NCI-H2107 treated with DMSO at 0.1 percent for 48 hours (cell line): ENCODE measurements around the gene CCDC51.
"Not testable (repeated sequence)": the region's sequence is repeated elsewhere in the genome, so short reads cannot be mapped to it uniquely, and the experiment has no call there.

Experiments used
- DNase-seq: peaks from one replicate; lab custom pipeline; 2025; ENCODE audit not compliant: unreplicated experiment; lab: John Stamatoyannopoulos, UW

The CCDC51 gene

DNA sequence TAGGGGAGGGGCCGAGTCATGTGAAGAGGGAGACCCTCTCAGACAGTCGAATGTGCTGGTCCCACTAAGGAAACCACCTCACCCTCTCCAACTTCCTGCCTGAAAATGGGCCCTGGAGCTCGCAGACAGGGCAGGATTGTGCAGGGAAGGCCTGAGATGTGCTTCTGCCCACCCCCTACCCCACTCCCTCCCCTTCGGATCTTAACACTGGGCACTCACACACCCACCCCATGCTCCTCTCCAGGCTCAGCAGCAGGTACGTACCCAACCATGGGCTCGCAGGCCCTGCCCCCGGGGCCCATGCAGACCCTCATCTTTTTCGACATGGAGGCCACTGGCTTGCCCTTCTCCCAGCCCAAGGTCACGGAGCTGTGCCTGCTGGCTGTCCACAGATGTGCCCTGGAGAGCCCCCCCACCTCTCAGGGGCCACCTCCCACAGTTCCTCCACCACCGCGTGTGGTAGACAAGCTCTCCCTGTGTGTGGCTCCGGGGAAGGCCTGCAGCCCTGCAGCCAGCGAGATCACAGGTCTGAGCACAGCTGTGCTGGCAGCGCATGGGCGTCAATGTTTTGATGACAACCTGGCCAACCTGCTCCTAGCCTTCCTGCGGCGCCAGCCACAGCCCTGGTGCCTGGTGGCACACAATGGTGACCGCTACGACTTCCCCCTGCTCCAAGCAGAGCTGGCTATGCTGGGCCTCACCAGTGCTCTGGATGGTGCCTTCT lies 26.6 kb upstream of the CCDC51 start:
- DNase-seq = no peak

DNA sequence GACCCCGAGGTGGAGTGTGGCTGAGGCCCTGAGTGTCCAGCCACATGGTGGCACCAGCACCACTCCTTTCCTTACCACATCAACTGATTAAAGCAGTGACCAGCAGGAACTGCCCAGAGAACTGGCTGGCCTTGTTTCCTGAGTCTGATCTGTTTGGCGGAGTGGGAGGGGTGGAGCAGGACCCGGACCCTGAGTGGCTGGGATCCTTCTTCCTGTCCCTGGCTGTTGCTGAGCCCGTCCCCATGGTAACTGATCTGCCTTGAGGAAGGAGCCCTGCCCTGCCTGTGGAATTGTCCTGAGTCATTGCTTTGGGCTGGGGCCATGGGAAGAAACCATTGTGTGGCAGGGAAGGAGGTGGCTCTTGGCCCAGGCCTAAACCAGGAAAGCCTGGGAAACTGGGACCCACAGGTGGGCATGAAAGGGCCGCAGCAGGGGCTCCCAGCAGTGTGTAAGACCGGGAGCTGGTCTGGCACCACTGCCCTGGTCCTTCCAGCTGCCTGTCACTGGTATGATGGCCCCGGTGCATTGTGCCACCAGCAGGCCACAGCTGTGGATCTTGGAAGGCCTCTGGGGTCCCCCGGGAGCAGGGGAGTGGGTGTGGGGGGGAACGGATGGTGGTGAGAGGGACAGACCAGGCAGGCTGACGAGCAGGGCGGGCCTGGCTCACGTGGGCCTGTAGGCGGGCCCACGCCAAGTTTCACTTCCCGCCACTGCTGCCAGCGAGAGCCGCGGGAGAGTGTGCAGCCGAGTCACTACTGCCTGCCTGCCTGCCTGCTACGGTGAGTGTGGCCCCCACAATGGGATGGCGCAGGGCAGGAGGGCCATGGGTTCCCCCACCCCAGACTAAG lies 25.8 kb upstream of the CCDC51 start:
- DNase-seq = peak; percentile 44

DNA sequence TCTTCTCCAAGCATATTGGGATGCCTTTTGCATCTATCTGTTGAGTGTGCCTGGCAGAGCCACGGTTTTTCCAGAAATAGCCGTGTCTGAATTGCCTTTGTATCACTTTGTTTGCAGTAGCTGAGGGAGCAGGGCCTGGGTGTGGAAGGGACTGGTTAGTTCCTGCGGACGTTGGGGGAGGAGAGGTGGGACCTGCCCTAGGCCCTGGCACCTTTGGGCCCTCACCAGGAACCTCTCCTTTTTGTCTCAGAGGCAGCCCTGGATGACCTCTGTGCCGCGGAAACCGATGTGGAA lies 25.3 kb upstream of the CCDC51 start:
- no peak for DNase-seq

DNA sequence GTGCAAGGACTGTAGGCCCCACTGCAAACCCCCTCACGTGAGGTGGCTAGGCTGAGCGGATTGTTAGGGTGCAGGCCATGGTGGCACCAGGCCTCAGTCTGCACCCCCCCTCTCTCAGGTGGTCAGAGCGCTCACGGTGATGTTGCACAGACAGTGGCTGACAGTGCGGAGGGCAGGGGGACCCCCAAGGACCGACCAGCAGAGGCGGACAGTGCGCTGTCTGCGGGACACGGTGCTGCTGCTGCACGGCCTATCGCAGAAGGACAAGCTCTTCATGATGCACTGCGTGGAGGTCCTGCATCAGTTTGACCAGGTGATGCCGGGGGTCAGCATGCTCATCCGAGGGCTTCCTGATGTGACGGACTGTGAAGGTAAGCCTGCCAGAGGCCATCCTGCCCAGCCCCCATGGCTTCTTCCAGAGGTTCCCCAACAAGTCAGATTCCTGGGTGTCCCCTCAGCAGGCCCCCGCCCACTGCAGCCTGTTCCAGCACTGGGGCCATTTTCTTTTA lies 24.8 kb upstream of the CCDC51 start:
- DNase-seq = no peak

DNA sequence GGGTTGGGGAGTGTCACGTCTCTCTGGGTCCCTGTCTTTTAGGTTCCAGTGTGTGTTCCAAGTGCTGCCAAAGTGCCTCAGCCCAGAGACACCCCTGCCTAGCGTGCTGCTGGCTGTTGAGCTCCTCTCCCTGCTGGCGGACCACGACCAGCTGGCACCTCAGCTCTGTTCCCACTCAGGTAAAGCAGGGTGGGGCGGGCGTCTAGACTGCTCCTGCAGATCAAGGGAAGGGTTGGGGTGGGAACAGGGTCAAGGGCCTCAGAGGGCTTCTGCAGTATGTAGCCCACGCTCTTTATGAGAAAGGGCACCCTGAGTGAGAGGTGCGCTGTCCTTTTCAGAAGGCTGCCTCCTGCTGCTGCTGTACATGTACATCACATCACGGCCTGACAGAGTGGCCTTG lies 23.8 kb upstream of the CCDC51 start:
- no peak for DNase-seq

DNA sequence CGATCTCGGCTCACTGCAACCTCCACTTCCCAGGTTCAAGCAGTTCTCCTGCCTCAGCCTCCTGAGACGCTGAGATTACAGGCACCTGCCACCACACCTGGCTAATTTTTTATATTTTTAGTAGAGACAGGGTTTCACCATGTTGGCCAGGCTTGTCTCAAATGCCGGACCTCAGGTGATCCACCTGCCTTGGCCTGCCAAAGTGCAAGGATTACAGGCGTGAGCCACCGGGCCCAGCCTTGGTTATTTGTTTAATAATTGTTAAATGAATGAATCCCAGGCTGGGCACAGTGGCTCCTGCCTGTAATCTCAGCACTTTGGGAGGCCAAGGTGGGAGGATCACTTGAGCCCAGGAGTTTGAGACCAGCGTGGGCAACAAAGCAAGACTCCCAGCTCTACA lies 21.8 kb upstream of the CCDC51 start:
- DNase-seq = not testable (repeated sequence)

DNA sequence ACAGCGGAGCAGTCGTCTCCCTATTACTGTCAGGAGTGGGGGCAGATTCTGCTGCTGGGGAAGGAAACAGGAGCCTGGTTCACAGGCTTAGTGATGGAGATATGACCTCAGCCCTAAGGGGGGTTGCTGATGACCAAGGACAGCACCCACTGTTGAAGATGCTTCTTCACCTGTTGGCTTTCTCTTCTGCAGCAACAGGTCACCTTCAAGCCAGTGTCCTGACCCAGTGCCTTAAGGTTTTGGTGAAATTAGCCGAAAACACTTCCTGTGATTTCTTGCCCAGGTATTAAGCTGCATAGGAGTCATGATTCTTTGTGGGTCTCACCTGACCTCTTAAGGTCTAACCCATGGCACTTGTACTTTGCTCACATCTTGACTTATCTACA lies 20.6 kb upstream of the CCDC51 start:
- no peak for DNase-seq

DNA sequence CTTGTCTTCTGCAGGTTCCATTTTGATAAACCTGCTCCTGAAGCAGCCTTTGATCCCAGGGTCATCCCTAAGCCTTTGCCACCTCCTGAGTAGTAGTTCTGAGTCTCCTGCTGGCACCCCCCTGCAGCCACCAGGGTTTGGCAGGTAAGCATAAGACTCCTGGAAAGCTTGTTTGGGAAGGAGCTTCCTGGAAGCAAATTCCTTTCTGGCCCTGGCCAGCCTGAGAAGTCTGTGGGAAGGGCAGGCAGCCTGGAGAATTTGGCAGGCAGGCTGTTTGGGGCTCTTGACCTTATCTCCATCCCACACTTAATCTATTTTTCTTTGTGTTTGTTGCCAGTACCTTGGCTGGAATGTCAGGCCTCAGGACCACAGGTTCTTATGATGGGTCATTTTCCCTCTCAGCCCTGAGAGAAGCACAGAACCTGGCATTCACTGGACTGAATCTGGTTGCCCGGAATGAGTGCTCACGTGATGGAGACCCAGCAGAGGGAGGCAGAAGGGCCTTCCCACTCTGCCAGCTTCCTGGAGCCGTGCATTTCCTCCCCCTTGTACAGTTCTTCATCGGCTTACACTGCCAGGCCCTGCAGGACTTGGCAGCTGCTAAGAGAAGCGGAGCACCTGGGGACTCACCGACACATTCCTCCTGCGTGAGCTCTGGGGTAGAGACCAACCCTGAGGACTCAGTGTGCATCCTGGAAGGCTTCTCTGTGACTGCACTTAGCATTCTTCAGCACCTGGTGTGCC lies 20.0 kb upstream of the CCDC51 start:
- DNase-seq = no peak

DNA sequence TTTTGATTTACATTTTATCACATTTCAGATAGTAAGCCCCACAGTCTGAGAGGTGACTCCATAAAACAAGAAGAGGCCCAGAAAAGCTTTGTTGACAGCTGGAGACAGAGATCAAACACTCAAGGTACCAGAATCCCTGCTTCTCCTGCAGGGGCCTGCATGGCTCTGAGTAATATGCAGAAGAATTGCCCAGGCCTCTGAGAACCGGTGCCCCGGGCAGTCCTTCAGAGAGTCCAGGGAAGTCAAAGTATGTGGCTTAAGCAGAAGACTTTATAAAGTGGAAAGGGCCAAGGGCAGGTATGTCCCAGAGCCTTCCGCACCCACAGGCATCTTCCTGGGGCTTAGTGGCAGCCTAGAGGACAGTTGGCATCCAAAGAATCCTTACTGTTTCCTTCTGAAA lies 19.4 kb upstream of the CCDC51 start:
- no peak for DNase-seq

DNA sequence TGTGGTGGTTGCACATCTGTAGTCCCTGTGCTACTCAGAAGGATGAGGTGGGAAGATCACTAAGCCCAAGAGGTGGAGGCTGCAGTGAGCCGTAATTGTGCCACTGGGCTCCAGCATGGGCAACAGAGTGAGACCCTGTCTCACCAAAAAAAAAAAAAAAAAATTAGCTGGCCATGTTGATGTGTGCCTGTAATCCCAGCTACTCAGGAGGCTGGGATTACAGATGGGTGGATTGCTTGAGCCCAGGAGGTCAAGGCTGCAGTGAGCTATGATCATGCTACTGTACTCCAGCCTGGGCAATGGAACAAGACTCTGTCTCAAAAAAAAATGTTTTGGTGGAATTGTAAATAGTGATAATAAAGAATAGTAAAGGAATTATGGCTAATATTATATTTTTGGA lies 16.5 kb upstream of the CCDC51 start:
- DNase-seq = no peak

DNA sequence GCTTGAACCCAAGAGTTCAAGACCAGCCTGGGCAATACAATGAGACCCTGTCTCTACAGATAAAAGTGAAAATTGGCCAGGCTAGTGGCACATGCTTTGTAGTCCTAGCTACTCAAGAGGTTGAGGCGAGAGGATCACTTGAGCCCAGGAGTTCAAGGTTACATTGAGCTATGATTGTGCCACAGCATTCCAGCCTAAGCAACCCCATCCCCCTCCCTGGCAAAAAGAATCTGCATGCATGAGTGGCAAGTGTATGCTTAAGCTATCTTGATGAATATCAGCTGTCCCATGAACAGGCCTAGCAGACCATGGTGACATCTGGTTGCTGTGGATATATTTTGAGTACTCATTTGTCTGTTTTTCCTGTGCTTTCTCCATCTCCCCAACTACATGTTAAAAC lies 11.4 kb upstream of the CCDC51 start:
- DNase-seq = no peak

DNA sequence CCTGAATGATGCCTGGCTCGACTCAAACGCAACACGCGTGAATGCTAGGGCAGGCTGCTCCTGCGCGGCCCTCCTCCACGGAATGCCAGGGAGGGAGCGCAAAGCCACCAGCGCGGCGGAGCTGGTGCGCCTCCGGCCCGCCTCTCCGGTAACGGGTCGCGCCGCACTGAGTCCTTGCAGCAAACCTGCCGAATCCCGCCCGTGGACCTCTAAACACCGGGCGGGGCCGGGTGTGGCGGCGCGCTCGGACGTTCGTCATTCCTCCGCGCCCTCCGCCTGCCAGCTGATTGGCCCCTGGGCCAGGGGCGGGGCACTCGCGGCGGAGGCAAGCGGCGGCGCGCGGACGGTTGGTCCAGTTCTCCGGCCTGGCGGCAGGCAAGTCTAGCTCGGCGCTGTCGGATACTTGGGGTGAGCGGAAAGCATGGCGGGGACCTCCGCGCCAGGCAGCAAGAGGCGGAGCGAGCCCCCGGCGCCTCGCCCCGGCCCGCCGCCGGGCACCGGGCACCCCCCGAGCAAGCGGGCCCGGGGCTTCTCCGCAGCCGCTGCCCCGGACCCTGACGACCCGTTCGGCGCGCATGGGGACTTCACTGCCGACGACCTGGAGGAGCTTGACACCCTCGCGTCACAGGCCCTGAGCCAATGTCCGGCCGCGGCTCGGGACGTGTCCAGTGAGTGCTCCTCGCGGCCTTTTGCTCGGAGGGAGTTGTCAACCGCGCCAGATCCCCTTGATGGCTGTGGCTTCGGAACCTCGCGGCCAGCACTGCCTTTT lies 6.7 kb upstream of the CCDC51 start, which contains the start of gene ATRIP:
Gene ATRIP (plus strand): TSS at position 313 of the 769 bp plus-strand sequence. CDS start 109 bp downstream, at position 422.
- peak; percentile 27 for DNase-seq

DNA sequence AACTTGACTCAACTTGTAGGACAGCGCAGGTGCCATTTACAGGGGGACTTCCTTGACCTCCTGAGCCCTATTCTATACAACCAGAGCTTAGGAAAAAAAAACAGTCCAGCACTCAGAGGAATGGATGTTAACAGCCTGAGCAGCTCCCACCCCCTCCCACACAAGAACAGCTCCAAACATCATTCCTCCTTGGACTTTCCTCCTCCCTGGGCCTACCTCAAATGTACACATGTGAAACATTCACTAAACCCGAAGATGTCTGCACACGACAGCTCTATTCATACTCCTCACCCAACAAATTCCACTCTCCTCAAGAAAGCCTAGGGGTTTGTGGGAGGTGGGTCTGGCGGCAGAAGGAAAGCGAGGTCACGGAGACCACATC lies 6.1 kb upstream of the CCDC51 start:
- DNase-seq = no peak

DNA sequence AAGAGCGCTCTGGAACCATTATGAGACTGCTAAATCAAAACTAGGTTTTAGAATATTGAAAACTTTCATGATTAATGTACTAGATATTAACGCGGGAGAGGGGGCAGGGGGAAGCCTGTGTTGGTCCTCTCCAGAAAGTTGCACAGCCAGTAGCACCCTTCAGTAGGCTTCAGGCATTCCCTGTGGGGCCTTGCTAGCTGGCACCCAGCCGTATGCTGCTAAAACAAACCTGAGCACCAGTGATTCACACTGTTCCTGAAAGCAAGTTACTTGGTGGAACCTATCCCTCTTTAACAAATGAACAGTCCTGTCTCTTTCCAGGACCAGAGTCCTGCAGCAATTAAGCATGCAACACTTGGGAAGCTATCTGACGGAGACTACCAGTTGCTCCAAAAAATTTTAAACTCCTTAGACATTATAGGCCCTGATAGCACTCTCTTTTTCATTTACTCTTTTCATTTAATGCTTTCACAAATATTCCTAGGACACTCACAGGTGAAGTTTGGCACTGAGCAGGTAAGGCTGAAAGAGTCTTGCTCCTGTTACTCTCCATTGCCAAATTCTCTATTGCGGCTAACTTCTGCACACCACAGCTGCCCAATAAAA lies 5.5 kb upstream of the CCDC51 start:
- no peak for DNase-seq

DNA sequence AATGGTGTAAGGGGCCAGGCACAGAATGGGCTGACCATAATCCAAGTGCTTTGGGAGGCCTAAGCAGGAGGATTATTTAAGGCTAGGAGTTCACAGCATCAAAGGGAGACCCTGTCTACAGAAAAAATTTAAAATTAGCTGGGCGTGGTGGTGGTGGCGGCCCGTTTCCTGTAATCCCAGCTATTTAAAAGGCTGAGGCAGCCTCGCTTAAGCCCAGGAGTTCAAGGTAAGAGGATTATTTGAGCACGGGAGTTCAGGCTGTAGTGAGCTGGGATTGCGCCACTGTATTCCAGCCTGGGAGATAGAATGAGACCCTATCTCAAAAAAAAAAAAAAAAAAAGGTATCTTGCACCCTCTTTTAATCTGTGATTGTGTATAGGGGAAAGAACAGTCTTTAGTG lies 2.0 kb upstream of the CCDC51 start:
- DNase-seq = no peak

DNA sequence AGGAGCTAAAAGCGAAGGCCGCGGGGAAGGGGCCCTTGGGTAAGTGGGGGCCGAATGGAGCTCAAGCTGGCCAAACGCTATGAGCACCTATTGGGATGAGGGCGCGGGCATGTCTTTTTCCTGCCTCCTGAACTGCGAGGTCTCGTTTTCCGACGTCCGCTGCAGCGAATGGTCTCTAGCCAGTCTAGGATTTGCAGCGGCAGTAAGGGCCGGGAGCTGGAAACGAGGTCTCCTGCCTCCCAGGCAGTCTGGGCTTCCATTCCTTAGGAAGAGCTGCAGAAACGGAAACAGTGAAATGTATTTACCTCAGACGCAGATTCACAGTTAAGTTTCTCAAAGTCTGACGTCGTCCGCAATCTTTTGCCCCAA lies 655 bp upstream of the CCDC51 start:
- no peak for DNase-seq

DNA sequence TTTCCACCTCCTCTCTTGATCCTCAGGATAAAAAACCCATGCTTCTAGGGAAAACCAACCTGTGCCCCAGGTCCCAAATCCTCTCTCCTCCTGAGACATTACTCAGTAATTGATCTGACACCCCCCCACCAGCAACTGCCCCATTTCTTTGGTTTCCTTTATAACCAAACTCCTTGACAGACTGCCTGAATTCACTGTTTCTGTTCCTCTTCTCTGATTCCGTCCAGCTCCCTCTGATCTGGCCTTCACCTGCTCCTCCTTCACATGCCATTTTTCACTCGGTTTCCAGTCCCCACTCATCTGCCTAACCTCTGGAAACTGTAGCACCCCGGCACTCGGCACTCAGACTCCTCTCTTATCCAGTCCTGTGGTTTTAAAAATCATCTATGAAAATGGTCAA lies 2.1 kb downstream of the CCDC51 start:
- no peak for DNase-seq

DNA sequence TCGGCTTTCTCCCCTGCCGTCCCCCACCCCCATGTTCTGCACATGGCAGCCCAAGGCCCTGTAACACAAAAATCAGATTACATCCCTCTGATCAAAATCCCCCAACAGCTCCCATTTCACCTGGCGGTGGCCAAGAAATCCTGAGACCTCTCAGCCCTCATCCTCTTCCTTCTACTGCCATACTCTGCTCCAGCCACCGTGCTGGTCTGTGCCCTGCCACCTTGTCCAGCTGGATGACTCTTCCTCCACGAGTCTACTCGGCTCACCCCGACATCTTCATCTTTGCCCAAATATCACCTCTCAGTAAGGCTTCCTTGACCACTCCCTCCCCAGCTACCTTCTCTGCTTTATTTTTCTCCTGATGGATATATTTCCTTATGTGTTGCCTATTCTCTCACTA lies 3.1 kb downstream of the CCDC51 start:
- no peak for DNase-seq

DNA sequence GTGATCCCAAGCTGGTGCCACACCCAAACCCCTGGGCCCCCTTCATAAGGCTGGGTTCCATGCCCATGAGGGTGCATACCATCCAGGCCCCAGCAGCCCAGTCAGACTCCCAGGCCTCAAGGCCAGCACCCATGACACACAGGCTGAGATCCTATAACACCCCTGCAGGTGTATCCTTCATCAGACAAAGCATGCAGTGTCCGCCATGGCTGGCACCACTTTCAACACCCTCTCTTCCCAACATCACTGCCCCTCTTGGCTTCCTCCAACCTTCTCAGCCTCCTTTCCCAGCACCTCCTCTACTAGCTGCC lies 3.5 kb downstream of the CCDC51 start:
- no peak for DNase-seq

DNA sequence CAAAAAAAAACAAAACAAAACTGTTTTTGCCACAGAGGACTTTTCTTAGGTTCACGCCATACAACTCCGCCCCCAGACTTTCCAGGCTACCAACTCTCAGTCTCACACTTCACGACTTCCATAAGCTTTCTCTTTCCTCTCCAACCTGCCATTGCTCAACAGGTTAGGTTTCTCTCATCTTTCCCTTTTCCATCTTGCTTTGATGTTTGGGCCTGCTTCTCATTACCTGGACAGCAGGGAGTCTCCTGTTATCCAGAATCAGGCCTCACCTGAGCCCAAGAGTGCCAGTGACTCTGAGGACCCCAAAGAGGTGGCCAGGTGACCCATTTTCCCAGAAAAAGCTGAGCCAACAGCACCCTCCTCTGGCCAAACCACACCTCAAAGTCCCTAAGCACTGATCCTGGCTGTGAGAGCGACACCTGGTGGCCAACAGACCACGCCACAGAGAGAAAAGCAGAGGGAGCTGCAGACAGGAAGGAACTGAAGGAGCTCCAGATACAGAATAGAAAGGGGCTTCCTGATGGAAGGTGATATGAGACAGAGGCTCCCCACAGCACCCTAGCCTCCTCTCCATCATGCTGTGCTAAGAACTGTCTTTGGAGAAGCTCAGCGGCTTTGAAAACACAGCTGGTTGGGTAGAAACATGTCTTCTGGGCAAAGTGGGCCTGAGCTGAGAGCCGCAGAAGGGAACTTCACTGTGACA lies 4.0 kb downstream of the CCDC51 start:
- DNase-seq = peak; percentile 67
